GM19023 (cell line): ENCODE results near the gene SLC25A42.

Experiments
- ATAC-seq: cut with Tn5 transposase; IDR thresholded peaks from one replicate; pipeline ENCODE4 v1.9.1; 2021; ENCODE audit warnings: mild to moderate bottlenecking, moderate library complexity; ENCODE audit not compliant: unreplicated experiment

Gene SLC25A42

DNA sequence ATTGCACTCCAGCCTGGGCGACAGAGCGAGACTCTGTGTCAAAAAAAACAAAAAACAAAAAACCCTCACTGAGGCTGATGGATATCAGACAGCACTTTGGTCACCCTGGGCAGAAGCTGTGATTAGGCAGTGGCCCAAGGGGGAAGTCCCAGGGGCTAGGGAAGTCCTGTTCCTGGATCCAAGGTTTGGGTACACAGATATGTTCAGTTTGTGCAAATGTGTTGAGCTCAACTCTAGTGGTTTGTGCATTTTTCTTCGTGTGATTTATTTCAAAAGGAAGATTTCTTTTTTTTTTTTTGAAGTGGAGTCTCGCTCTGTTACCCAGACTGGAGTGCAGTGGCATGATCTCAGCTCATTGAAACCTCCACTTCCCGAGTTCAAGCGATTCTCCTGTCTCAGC is 94.0 kb downstream of the SLC25A42 start:
- ATAC-seq: no peak

DNA sequence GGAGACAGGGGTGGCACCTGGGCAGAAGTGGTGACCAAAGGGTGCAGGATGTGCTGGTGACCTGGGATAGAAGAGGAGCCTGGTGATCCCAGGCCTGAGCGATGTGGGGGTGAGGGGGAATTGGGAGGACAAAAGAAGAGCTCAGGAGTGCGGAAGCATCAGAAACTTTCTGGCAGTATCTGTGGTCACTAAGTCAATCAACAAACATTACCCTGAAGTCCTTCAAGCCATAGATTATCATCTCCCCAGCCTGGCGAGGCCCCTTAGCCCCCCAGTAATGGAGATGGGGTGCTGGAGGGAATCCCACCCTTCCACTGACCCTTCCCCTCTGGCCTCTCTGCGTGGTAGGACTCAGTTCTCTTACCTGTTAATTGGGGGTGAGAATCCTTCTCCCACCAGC is 95.7 kb downstream of the SLC25A42 start:
- ATAC-seq: no peak

DNA sequence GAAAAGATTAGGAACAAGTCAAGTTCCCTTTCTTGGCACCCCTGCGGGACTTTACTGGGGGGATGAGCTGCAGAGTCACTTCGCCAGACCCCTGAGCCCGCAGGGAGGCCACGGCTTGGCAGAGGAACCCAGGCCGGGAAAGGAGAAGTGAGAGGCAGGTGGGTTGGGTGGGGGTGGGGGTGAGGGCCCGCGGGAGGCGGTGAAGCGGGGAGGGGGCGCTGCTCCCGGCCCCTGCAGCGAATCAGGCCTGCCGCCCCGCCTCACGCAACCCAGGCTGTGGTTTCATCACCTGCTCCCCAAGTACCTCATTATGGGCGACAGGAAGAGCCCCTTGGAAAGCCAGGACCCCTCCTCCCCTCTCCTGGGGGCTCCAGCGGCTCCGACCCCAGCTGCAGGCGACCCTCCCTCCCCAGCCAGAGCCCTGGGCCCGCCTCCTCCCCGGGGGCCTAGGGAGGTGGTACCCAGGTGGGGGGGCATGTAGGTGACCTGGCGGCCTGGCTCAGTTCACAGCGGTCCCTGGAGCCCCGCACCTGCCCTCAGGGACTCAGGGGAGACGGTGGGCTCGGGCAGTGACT is 96.8 kb downstream of the SLC25A42 start:
- ATAC-seq: no peak

DNA sequence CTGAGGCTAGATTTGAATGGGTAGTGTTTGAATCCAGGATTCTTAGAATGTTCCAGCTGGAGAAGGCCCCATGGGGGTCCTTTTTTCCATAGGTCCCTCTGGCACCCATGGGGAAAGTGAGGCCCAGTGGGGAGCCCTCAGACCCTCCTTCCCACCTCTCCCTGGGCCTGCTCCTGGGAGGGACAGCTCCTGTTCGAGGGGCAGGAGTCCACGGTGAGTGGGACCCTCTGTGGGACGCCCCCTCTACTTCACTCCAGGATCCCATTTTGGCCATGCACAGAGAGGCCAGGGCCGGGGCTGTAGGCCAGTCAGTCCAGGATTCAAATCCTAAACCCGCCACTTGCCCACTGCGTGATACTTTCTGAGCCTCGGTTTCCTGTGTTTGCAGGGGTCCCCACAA is 98.7 kb downstream of the SLC25A42 start:
- no peak for ATAC-seq
